SKM-1 treated with dmso at 0.1 percent for 144 hours (cell line): ENCODE results near the gene RIC1.

ENCODE experiments used
- DNase-seq: peaks from one replicate; lab custom pipeline; 2025; ENCODE audit not compliant: unreplicated experiment; lab: John Stamatoyannopoulos, UW

The RIC1 gene

GRCh38 chr9:5820425-5820824 lies 191.5 kb downstream of the RIC1 start:
- no peak for DNase-seq

DNA sequence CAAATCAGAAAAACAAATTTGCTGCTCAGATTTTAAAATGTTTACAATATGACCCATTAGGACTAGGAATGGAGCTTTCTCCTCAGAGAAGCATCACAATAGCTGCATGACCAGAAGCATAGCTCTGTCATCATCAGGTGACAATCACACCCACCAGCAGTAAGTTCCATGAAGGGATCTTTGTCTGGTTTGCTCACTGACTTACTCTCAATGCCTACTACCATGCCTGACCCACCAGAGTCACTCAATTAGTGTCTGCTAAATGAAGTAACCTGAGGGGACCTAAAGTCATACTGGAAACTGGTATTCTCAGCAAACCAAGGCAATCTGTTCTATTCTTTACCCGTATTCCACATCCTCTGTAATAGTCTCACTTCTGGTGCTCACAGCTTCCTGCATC lies 196.3 kb downstream of the RIC1 start:
- no peak for DNase-seq
